Stimulated activated CD4-positive, alpha-beta T cell treated with anti-CD3 and anti-CD28 coated beads, TNF-alpha, amount 100 ng/mL, for 48 hours (primary cell): Measurements from ENCODE around the gene STK24.

Source experiments
- DNase-seq, 3 donors: peaks; one replicate each; pipeline ENCODE4 v3.0.0-alpha.2; 2020; ENCODE audit warnings: low read depth in 3 of 3

Gene STK24

GRCh38 chr13:98556968-98557631, 19.8 kb downstream of the STK24 start:
- no peak for DNase-seq

GRCh38 chr13:98556142-98556816, 20.6 kb downstream of the STK24 start:
- DNase-seq: no peak

- no peak for DNase-seq
Measured at GRCh38 chr13:98549728-98550317, 27.1 kb downstream of the STK24 start.

GRCh38 chr13:98549006-98549727, 27.7 kb downstream of the STK24 start:
- DNase-seq: no peak

GRCh38 chr13:98548230-98548629, 28.7 kb downstream of the STK24 start:
- DNase-seq: no peak

- DNase-seq: no peak
Measured at GRCh38 chr13:98547455-98547854, 29.5 kb downstream of the STK24 start.

- no peak for DNase-seq
Measured at GRCh38 chr13:98546402-98546801, 30.5 kb downstream of the STK24 start.

GRCh38 chr13:98544104-98544710, 32.7 kb downstream of the STK24 start:
- DNase-seq: no peak

- no peak for DNase-seq
Measured at GRCh38 chr13:98543378-98544103, 33.4 kb downstream of the STK24 start.

- DNase-seq: no peak
Measured at GRCh38 chr13:98542568-98543377, 34.1 kb downstream of the STK24 start.

- no peak for DNase-seq
Measured at GRCh38 chr13:98541701-98542203, 35.2 kb downstream of the STK24 start.

GRCh38 chr13:98541191-98541590, 35.7 kb downstream of the STK24 start:
- DNase-seq: no peak

GRCh38 chr13:98540476-98540875, 36.4 kb downstream of the STK24 start:
- DNase-seq: no peak

GRCh38 chr13:98539666-98540065, 37.2 kb downstream of the STK24 start:
- no peak for DNase-seq

GRCh38 chr13:98538876-98539275, 38.0 kb downstream of the STK24 start:
- no peak for DNase-seq

GRCh38 chr13:98537740-98538139, 39.2 kb downstream of the STK24 start:
- DNase-seq: no peak

GRCh38 chr13:98537306-98537705, 39.6 kb downstream of the STK24 start:
- no peak for DNase-seq

GRCh38 chr13:98536729-98537128, 40.2 kb downstream of the STK24 start:
- DNase-seq: no peak

- no peak for DNase-seq
Measured at GRCh38 chr13:98535501-98536354, 41.2 kb downstream of the STK24 start.
